Skeletal muscle satellite cell (primary cell): Measurements from ENCODE around the gene BARX2.

Source experiments
- H3K27me3 ChIP-seq: 2 replicates; pipeline ENCODE4 v1.7.0; 2013; ENCODE audit warnings: low read length; ENCODE audit not compliant: control insufficient read depth, insufficient read depth
- H3K36me3 ChIP-seq: 2 replicates; pipeline ENCODE4 v1.7.0; 2013; ENCODE audit warnings: mild to moderate bottlenecking, control low read depth, low read length; ENCODE audit not compliant: insufficient read depth
- H3K4me1 ChIP-seq: 2 replicates; pipeline ENCODE4 v1.7.0; 2013; ENCODE audit warnings: low read length; ENCODE audit not compliant: control insufficient read depth, insufficient read depth
- H3K4me2 ChIP-seq: 2 replicates; pipeline ENCODE4 v1.7.0; 2013; ENCODE audit warnings: mild to moderate bottlenecking, low read length
- H3K4me3 ChIP-seq: 2 replicates; pipeline ENCODE4 v1.7.0; 2013; ENCODE audit warnings: low read length
- H3K9ac ChIP-seq: 2 replicates; pipeline ENCODE4 v1.7.0; 2013; ENCODE audit warnings: mild to moderate bottlenecking, low read depth, low read length, moderate library complexity
- H3K9me3 ChIP-seq: replicated peaks from 2 replicates; pipeline ENCODE4 v1.7.0; 2013; ENCODE audit warnings: mild to moderate bottlenecking, control low read depth, low read length

BARX2 gene

DNA sequence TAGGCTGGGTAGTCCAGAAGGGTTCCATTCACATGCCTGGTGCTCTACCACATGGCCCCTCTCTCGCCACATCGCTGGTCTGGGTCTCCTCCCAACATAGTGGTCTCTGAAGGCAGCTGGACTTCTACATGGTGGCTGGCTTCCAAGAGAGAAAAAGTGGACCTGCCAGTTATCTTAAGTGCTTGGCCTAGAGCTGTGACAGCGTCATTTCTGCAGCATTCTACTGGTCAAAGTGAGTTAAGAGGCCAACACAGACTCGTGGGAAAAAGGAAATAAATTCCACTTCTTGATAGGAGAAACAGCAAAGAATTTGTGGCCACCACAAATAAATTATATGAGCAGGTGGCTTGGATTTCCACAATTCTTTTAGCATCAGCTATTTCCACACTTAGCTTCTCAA lies 21.0 kb upstream of the BARX2 start:
- Histone ChIP-seq H3K4me3 (no peak overlapping the region), H3K9me3 (no peaks in the 10 kb centered on the region), H3K36me3 (no peaks in the 10 kb centered on the region), H3K9ac (no peak overlapping the region), H3K27me3 (peaks cover 48% of the 10 kb centered on the region), H3K4me1 (no peaks in the 10 kb centered on the region), H3K4me2 (no peak overlapping the region)

DNA sequence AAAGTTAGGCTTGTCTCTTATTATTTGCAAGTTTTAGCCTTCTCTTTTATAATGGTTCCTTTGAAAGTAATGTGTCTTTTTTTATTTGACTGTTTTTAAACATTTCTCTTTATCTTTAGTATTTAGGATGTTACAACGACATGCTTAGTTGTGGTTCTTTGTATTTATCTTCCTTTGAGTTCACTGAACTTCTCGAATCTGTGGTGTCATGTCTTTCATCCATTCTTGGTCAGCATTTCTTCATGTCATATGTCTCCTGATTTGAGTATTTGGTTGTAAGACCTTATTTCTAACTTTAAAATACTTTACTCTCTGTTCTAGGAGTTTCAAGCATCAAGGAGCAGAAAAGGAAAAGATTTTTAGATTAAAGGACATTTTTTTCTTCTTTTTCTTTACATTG lies 15.9 kb upstream of the BARX2 start:
- H3K36me3 ChIP-seq, result no peaks in the 10 kb centered on the region
- no peaks in the 10 kb centered on the region for H3K4me1 ChIP-seq
- no peak overlapping the region for H3K9ac ChIP-seq
- H3K4me2 ChIP-seq, result no peak overlapping the region
- H3K27me3 ChIP-seq, result peaks cover 52% of the 10 kb centered on the region
- no peaks in the 10 kb centered on the region for H3K9me3 ChIP-seq
- no peak overlapping the region for H3K4me3 ChIP-seq

DNA sequence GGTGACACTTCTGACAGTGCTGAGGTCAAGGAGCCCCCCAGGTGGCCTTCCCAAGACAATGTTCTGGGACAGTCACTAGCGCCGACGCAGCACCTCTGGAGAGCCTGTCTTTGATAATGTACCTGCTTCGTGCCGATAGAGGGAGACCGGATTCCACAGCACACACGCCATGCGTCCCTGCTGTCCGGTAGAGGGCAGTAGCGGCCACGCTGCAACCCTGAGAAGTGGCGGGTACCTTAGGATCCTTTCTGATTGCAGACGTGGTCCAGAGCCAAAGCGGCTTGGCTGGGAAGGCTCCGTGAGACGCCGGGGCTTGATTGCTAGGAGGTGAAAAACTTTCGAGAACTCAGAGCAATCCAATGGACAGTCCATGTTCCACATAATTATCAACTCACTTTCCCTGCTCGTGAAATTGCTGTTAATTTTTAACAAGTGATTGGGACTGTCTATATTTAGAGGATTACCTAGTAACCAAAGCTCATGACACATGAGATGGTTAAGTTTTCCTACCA lies 11.4 kb upstream of the BARX2 start:
- no peaks in the 10 kb centered on the region for H3K9me3 ChIP-seq
- peaks cover 78% of the 10 kb centered on the region for H3K27me3 ChIP-seq
- no peak overlapping the region for H3K4me3 ChIP-seq
- no peaks in the 10 kb centered on the region for H3K36me3 ChIP-seq
- H3K9ac ChIP-seq, result no peak overlapping the region
- no peaks in the 10 kb centered on the region for H3K4me1 ChIP-seq
- peak overlapping the region; percentile 53 for H3K4me2 ChIP-seq

DNA sequence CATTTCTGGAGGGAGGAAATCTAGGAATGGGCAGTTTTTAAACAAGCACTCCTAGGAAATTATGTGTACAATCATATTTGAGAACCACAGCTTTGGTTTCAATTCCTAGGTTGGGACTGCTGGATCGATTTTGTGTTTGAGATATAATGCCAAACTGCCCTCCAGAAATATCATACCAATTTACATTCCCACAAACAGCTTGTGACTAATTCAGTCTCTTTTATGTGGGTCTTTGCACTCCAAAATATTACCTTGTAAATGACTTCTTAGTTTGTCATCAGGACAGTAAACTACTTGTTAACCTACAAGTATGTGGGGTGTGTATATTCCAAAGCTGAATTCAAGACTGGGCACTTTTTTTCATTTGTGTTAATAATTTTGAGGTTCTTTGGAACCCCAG lies 9.8 kb upstream of the BARX2 start:
- H3K4me3 ChIP-seq, result no peak overlapping the region
- no peaks in the 10 kb centered on the region for H3K9me3 ChIP-seq
- no peaks in the 10 kb centered on the region for H3K36me3 ChIP-seq
- no peaks in the 10 kb centered on the region for H3K4me1 ChIP-seq
- H3K4me2 ChIP-seq, result no peak overlapping the region
- peaks cover 81% of the 10 kb centered on the region for H3K27me3 ChIP-seq
- H3K9ac ChIP-seq, result no peak overlapping the region

DNA sequence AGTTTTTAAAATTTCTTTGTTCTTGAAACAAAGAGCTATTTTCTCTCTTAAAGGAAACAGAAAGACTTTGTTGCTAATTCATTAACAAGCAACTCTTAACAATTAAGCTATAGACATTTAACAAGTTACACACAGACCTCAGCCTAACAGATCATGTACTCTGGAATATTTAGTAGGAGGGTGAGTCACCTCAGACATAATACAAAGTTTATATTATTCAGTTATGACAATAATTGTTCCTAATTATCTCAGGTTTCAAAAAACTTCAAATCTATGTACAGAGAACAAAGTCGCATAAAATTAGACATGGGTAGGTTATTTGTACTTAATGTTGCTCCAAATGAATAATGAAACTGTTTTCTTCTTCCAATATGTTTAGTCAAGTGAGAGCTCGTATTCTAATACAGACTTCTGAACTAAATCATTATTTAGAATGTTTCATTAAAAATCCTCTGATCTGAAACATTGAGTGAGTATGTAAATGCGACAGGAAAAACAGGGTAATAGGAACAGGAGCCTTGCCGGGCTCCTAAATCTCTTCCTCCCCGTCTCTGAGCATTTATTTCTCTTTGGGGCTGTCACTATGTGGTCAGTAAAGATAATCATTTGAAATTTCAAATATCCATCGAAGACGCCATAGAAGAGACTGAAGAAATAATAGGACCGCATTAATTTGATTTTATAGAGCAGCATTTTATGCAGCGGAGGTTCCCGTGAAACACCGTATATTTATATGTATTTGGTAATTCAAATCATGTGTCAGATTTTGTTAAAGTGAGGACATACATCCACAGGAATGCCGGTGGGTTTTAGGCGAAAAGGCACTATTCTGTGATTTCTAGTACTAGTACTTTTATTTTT lies 8.7 kb upstream of the BARX2 start:
- Histone ChIP-seq H3K9me3 (no peaks in the 10 kb centered on the region), H3K36me3 (no peaks in the 10 kb centered on the region), H3K4me2 (no peak overlapping the region), H3K4me1 (no peaks in the 10 kb centered on the region), H3K9ac (no peak overlapping the region), H3K27me3 (peaks cover 89% of the 10 kb centered on the region), H3K4me3 (no peak overlapping the region)

DNA sequence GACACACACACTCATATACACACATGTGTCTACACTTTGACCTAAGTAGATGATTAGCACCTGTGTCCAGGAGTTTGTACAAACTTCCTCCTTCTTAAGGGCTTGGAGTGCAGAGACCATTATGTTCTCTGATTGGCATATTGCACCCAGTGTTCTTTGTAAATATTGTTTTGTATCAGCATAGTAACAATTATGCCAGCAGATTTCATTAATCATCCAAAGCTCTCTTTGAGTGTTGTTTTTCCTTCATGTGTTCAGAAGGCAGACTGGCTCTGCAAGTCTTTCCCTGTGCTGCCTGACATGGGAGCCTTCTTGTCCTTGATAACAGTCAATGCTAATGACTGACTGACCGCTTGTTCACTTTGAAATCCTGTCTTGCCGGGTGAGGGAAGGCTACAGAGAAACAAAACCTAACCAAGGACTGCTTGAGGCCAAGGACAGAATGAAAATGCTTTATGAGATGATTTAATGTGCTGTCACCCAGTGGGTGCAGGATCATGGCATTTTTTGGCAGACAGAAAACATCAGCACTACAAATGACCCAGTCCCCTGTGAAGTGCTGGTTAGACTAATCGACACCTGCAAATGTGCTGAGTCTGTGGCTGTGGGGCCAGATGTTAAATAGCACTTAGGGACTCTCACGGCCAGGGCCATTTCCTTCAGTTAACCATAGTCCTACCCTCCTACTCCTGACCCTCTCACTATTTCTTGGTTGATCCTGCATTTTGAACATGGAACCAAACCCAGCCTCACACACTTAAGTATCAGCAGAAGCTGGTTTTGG lies 6.6 kb upstream of the BARX2 start:
- Histone ChIP-seq H3K4me1 (peaks cover under 1% of the 10 kb centered on the region), H3K9ac (no peak overlapping the region), H3K4me3 (no peak overlapping the region), H3K27me3 (peaks cover 92% of the 10 kb centered on the region), H3K9me3 (no peaks in the 10 kb centered on the region), H3K36me3 (no peaks in the 10 kb centered on the region), H3K4me2 (no peak overlapping the region)

DNA sequence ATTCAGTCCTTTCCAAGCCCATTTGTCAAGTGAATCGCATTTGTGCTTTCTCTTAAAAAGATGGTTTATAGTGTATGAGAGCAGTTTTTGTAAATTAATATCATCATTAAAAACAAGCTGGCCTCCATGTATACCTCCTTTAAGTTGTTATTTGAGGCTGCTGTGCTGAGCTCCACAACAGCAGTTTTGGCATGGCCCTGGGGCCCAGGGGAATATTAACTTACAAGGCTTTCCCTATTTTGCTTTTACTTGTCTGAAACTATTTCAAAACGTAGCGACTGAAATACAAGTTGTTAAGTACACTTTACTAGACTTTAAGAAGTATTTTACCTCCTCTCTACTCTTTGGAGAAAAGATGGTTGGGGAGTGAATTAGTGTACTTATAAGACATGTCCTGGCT lies 4.9 kb upstream of the BARX2 start:
- Histone ChIP-seq H3K9me3 (no peaks in the 10 kb centered on the region), H3K36me3 (no peaks in the 10 kb centered on the region), H3K9ac (no peak overlapping the region), H3K4me1 (peaks cover 4% of the 10 kb centered on the region), H3K27me3 (peaks cover 95% of the 10 kb centered on the region), H3K4me2 (no peak overlapping the region), H3K4me3 (no peak overlapping the region)

DNA sequence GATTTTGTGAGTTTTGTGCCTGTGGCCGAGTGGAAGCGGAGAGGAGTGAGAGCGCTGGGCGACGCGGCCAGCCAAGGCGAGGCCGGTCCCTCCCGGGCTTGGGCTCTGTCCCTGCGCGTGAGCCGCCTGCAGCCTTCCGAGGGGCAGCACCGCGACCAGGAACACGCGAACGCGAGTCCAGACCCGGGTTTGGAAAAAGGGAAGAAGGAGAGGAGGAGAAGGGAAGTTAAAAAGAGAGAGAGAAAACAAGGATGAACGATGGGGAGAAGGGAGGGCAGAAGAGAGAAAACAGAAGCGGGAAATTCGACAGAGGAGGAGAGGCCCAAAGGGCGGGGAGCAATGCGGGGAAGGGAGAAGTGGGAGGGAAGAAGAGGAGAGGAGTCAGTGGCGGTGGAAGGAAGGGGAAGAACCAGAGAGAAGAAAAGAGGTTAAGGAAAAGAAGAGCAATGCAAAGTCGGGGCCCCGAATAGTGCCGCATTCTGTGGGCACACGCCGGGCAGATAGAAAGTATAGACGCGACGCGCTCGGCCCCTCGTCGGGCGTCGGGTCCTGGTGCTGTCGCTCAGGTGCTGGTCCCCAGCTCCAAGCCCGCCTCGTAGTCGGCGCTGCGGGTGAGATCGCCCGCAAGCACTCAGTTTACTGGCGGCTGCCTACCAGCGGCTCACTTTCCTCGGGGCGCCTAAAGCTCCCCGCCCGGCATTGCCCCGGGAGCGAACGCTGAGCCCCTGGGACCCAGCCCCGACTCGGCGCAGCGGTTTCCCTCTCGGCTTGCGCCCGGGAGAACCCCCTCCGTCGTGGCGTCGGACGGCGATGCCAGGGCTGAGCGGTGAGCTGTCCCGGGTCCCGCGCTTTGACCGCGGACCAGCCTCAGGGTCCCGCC lies 2.8 kb upstream of the BARX2 start:
- no peak overlapping the region for H3K9ac ChIP-seq
- H3K4me1 ChIP-seq, result peaks cover 4% of the 10 kb centered on the region
- peak overlapping the region; percentile 55 for H3K4me2 ChIP-seq
- H3K27me3 ChIP-seq, result peaks cover 94% of the 10 kb centered on the region
- H3K36me3 ChIP-seq, result no peaks in the 10 kb centered on the region
- no peaks in the 10 kb centered on the region for H3K9me3 ChIP-seq
- H3K4me3 ChIP-seq, result peak overlapping the region; percentile 58

DNA sequence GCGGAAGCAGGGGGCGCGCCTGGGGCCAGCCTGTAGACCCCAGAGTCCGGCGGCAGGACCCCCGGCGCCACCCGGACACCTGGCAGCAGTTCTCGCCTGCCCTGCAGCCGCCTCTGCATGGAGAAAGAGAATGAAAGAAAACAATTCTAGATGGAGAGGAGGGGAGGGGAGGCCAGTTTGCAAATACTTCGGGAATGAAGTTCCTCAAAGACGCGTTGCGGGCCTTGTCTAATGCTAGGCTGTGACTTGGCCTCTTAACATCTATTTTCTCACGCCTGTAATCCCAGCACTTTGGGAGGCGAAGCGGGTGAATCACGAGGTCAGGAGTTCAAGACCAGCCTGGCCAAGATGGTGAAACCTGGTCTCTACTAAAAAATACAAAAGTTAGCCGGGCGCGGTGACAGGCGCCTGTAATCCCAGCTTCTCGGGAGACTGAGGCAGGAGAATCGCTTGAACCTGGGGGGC lies 2.1 kb upstream of the BARX2 start:
- Histone ChIP-seq H3K4me2 (peak overlapping the region; percentile 67), H3K9ac (no peak overlapping the region), H3K4me3 (peak overlapping the region; percentile 58), H3K36me3 (no peaks in the 10 kb centered on the region), H3K4me1 (peaks cover 4% of the 10 kb centered on the region), H3K27me3 (peaks cover 94% of the 10 kb centered on the region), H3K9me3 (no peaks in the 10 kb centered on the region)

DNA sequence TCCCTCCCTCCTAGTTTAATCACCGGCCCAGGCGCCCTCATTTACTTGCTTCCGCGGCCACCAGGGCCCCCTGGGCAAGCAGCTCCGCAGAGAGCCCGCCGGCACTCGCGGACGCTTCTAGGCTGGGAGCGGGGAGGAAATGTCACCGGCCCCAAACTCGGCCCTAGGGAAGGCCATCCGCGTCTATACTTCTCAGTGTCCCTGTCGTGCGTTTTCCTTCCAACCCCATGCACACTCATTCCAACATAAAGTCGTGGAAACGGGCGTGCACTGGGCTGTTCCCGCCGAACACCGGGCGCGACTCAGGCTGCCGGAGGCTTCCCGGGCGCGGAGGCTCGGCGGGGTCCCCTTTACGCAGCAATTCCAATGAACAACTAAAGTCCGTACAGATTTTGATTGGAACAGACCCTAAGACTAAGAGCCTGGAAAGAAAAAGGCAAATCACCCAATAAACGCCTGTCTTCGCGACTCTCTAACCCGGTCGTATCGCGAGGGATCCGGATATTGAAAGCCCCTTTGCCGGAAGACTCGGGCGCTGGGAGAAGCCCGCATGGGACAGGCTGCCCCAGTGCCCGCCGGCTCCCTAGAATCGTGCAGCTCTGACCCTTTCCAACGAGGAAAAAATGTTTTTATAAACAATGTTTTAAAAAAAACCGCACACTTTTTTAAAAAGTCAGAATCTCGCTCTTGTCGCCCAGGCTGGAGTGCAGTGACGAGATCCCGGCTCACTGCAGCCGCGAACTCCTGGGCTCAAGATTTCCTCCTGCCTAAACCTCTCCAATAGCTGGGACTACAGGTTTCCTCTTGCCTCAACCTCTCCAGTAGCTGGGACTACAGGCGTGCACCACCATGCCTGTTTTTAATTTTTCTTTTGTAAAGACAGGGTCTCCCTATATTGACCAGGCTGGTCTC lies 1.3 kb upstream of the BARX2 start:
- Histone ChIP-seq H3K9me3 (no peaks in the 10 kb centered on the region), H3K4me2 (peak overlapping the region; percentile 67), H3K4me1 (peaks cover 4% of the 10 kb centered on the region), H3K27me3 (peaks cover 94% of the 10 kb centered on the region), H3K36me3 (no peaks in the 10 kb centered on the region), H3K9ac (no peak overlapping the region), H3K4me3 (peak overlapping the region; percentile 46)
